Osteoblast (primary cell): Measurements from ENCODE around the gene SYT6. TPM values are rescaled to one million over a fixed set of nuclear protein-coding genes. Genes with fewer than 3 reads are reported as not detected.

Source experiments
- DNase-seq: peaks from one replicate; pipeline ENCODE4 v3.0.0; 2011; ENCODE audit warnings: low spot score, mixed read lengths; ENCODE audit not compliant: insufficient read length; ENCODE audit errors: missing footprints
- H2AFZ ChIP-seq: 2 replicates; pipeline ENCODE4 v1.6.0; 2011; ENCODE audit warnings: mild to moderate bottlenecking, low read length
- H3K27ac ChIP-seq: 2 replicates; pipeline ENCODE4 v1.5.1; 2011; ENCODE audit warnings: mild to moderate bottlenecking, low read depth, low read length, moderate library complexity
- H3K27me3 ChIP-seq: 2 replicates; pipeline ENCODE4 v1.6.0; 2012; ENCODE audit warnings: mild to moderate bottlenecking, control low read depth, inconsistent platforms, low read length, moderate library complexity; ENCODE audit not compliant: insufficient read depth
- H3K36me3 ChIP-seq: 2 replicates; pipeline ENCODE4 v1.5.1; 2011; ENCODE audit warnings: mild to moderate bottlenecking, low read length, control low read depth, moderate library complexity; ENCODE audit not compliant: insufficient read depth
- H3K4me1 ChIP-seq: 2 replicates; pipeline ENCODE4 v1.5.1; 2011; ENCODE audit warnings: mild to moderate bottlenecking, low read length, control low read depth, moderate library complexity; ENCODE audit not compliant: insufficient read depth
- H3K4me2 ChIP-seq: 2 replicates; pipeline ENCODE4 v1.6.0; 2011; ENCODE audit warnings: mild to moderate bottlenecking, low read length; ENCODE audit not compliant: insufficient read depth
- H3K4me3 ChIP-seq: fragments of 200-600 bp; sonication (generic); 3 replicates; pipeline ENCODE4 v1.5.1; 2012; ENCODE audit warnings: mild to moderate bottlenecking, low read length, inconsistent platforms; ENCODE audit not compliant: insufficient read depth
- H3K79me2 ChIP-seq: 2 replicates; pipeline ENCODE4 v1.6.0; 2012; ENCODE audit warnings: mild to moderate bottlenecking, low read length, control low read depth, inconsistent platforms; ENCODE audit not compliant: insufficient read depth
- H3K9me3 ChIP-seq: 2 replicates; pipeline ENCODE4 v1.5.1; 2011; ENCODE audit warnings: low read depth, low read length, control low read depth
- H4K20me1 ChIP-seq: 2 replicates; pipeline ENCODE4 v1.6.0; 2012; ENCODE audit warnings: mild to moderate bottlenecking, low read length, control low read depth; ENCODE audit not compliant: insufficient read depth
- total RNA-seq: library from RNA; depleted of rRNA; stranded (reverse); fragments of >200 nt; gene quantifications from 2 replicates; pipeline ENCODE4 v1.2.3, GENCODE V29; 2012
- TF ChIP-seq, protein P1 (sequence below): IDR thresholded peaks from 2 replicates; pipeline ENCODE4 v1.5.1; 2011; ENCODE audit warnings: mild to moderate bottlenecking, low read depth, low read length, moderate library complexity; ENCODE audit errors: extremely low read depth

Gene SYT6
- total RNA-seq, 1 donor = 0.36 TPM

DNA sequence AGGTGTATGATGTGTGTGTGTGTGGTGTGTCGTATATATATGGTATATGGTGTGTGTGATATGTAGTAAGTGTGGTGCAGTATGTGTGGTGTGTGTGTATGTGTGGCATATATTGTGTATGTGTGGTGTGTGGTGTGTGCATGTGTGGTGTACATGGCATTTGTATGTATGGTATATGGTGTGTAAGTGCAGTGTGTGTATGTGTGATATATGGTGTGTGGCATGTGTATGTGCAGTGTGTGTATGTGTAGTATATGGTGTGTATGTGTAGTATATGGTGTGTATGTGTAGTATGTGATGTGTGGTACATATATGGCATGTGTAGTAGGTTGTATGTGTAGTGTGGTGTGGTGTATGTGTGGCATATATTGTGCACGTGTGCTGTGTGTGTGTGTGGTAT, 99.5 kb downstream of the SYT6 start:
- H3K27me3 ChIP-seq = peaks cover 4% of the 10 kb centered on the region
- H3K4me2 ChIP-seq = no peak overlapping the region
- no peak for DNase-seq
- TF ChIP-seq, protein P1, sequence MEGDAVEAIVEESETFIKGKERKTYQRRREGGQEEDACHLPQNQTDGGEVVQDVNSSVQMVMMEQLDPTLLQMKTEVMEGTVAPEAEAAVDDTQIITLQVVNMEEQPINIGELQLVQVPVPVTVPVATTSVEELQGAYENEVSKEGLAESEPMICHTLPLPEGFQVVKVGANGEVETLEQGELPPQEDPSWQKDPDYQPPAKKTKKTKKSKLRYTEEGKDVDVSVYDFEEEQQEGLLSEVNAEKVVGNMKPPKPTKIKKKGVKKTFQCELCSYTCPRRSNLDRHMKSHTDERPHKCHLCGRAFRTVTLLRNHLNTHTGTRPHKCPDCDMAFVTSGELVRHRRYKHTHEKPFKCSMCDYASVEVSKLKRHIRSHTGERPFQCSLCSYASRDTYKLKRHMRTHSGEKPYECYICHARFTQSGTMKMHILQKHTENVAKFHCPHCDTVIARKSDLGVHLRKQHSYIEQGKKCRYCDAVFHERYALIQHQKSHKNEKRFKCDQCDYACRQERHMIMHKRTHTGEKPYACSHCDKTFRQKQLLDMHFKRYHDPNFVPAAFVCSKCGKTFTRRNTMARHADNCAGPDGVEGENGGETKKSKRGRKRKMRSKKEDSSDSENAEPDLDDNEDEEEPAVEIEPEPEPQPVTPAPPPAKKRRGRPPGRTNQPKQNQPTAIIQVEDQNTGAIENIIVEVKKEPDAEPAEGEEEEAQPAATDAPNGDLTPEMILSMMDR = no peak
- H3K27ac ChIP-seq = no peak overlapping the region
- no peak overlapping the region for H2AFZ ChIP-seq
- H3K4me1 ChIP-seq = no peaks in the 10 kb centered on the region
- no peak overlapping the region for H3K4me3 ChIP-seq
- no peaks in the 10 kb centered on the region for H3K79me2 ChIP-seq
- H3K9me3 ChIP-seq = peaks cover 2% of the 10 kb centered on the region
- no peaks in the 10 kb centered on the region for H4K20me1 ChIP-seq
- H3K36me3 ChIP-seq = no peaks in the 10 kb centered on the region

DNA sequence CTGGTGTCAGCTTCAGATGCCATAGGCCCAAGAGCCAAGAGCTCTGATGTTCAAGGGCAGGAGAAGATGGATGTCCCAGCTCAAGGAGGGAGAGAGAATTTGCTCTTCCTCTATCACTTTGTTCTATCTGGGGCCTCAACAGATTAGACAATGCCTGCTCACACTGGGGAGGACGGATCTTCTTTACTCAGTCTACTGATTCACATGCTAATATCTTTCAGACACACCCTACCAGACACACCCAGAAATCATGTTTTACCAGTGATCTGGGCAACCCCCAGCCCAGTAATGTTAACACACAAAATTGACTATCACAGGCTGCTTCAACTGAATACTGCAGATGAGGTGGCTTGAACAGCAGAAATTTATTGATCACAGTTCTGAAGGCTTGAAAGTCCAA, 105.4 kb downstream of the SYT6 start:
- Histone ChIP-seq H4K20me1 (no peaks in the 10 kb centered on the region), H3K9me3 (no peaks in the 10 kb centered on the region), H3K4me2 (no peak overlapping the region), H3K36me3 (no peaks in the 10 kb centered on the region), H3K4me3 (no peak overlapping the region), H3K27ac (no peak overlapping the region), H2AFZ (no peak overlapping the region), H3K27me3 (peaks cover 18% of the 10 kb centered on the region), H3K4me1 (no peaks in the 10 kb centered on the region), H3K79me2 (no peaks in the 10 kb centered on the region)
- TF ChIP-seq, protein P1 = no peak
- no peak for DNase-seq

DNA sequence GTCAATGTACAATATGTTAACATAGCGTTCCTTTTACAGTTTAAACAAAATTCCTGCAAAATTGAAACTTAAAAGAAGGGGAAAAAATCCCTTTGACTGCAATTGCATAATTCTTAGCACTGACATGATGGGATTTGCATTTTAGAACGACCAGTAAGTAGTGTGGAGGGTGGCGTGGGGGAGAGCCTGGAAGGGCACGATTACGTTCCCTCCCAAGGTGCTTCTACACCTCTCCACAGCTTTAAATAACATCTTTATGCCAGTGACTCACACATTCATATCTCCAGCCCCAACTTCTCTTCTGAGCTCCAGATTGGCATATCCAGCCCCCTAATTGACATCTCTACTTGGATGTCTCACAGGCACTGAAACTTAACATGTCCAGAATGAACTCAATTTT, 110.1 kb downstream of the SYT6 start:
- Histone ChIP-seq H2AFZ (no peak overlapping the region), H3K4me3 (no peak overlapping the region), H3K36me3 (no peaks in the 10 kb centered on the region), H3K4me2 (no peak overlapping the region), H3K4me1 (no peaks in the 10 kb centered on the region), H4K20me1 (no peaks in the 10 kb centered on the region), H3K79me2 (no peaks in the 10 kb centered on the region), H3K27me3 (peaks cover 23% of the 10 kb centered on the region), H3K9me3 (no peaks in the 10 kb centered on the region), H3K27ac (no peak overlapping the region)
- DNase-seq = no peak
- TF ChIP-seq, protein P1 = no peak

DNA sequence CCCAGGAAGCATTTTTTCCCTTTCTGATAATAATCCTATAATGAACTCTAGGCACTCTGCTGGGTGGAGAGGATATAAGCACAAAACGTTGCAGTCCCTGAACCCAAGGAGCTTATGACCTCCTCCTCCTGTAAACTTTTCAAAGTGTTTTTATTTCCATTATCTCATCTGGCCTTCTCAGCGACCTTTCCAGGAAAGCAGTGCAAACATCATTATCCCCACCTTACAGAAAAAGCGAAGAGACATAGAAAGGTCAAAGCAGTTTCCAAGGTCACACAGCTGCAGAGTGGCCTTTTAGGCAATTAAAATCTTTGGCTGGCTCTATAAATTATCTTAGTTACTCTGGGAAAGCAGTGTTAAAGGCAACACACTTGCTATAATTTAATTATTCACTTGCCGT, 110.6 kb downstream of the SYT6 start:
- DNase-seq = no peak
- Histone ChIP-seq H3K36me3 (no peaks in the 10 kb centered on the region), H3K27ac (no peak overlapping the region), H2AFZ (no peak overlapping the region), H4K20me1 (no peaks in the 10 kb centered on the region), H3K4me2 (no peak overlapping the region), H3K79me2 (no peaks in the 10 kb centered on the region), H3K4me1 (no peaks in the 10 kb centered on the region), H3K4me3 (no peak overlapping the region), H3K27me3 (peaks cover 23% of the 10 kb centered on the region), H3K9me3 (no peaks in the 10 kb centered on the region)
- TF ChIP-seq, protein P1 = no peak
